OCI-LY1 (cell line): ENCODE measurements around the gene STEAP1B.

Experiments used
- EZH2 ChIP-seq: fragments of 200-600 bp; sonication (generic), shearing (Covaris generic); IDR thresholded peaks from 2 replicates; pipeline ENCODE4 v1.8.0; 2017; ENCODE audit warnings: borderline replicate concordance, mixed run types, mild to moderate bottlenecking, antibody characterized with exemption, low read length, moderate library complexity, mixed read lengths
- TF ChIP-seq, protein P1 (sequence below): fragments of 200-600 bp; sonication (generic), shearing (Covaris generic); IDR thresholded peaks from 2 replicates; pipeline ENCODE4 v1.5.1; 2017; ENCODE audit warnings: mild to moderate bottlenecking, antibody characterized with exemption, low read length, moderate library complexity, mixed read lengths

DNA sequence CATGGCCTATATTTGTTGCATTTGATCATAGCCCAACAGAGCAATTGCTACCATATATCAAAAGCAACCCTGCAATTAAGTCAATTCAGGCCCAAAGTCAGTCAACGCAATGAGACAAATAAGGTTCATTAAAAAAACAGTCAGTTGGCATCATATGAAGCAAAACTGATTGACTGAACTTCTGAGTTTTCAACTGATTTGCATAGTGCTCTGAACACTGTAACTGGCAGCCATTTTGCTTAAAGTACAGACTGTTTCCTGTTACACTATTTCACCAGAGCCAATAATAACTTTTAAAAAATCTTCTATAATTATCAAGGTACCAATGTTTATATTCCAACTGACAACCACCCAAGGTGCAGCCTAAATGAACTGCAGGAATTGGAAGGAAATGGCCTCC is 74.6 kb downstream of the STEAP1B start:
- TF ChIP-seq, protein P1, sequence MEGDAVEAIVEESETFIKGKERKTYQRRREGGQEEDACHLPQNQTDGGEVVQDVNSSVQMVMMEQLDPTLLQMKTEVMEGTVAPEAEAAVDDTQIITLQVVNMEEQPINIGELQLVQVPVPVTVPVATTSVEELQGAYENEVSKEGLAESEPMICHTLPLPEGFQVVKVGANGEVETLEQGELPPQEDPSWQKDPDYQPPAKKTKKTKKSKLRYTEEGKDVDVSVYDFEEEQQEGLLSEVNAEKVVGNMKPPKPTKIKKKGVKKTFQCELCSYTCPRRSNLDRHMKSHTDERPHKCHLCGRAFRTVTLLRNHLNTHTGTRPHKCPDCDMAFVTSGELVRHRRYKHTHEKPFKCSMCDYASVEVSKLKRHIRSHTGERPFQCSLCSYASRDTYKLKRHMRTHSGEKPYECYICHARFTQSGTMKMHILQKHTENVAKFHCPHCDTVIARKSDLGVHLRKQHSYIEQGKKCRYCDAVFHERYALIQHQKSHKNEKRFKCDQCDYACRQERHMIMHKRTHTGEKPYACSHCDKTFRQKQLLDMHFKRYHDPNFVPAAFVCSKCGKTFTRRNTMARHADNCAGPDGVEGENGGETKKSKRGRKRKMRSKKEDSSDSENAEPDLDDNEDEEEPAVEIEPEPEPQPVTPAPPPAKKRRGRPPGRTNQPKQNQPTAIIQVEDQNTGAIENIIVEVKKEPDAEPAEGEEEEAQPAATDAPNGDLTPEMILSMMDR, result no peak
- TF ChIP-seq EZH2, result no peak
